Cerebellar nuclear complex (tissue), 1 donor: Measurements from ENCODE around the gene ARMC2.
"Not testable (repeated sequence)": the region's sequence is repeated elsewhere in the genome, so short reads cannot be mapped to it uniquely, and the experiment has no call there.

Source experiments
- DNase-seq, 2 experiments: peaks; one replicate each; lab custom pipeline; 2025; lab: John Stamatoyannopoulos, UW

The ARMC2 gene

DNA sequence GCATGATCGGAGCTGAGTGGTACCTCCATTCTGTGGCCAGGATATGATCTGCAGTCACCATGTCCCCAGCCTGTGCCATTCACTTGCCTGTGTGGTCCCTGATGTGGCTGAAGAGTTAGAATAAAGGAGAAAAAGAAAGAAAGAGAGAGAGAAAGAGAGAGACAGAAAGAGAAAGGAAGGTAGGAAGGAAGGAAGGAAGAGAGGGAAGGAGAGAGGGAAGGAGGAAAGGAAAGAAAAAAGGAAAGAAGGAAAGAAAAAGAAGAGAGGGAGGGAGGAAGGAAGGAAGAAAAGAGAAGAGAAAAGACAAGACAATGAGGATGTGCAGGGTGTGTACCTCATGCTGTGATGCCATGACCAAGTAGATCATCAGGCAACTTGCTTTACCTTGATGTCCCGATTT, 22.1 kb downstream of the ARMC2 start:
- DNase-seq, result no peak

DNA sequence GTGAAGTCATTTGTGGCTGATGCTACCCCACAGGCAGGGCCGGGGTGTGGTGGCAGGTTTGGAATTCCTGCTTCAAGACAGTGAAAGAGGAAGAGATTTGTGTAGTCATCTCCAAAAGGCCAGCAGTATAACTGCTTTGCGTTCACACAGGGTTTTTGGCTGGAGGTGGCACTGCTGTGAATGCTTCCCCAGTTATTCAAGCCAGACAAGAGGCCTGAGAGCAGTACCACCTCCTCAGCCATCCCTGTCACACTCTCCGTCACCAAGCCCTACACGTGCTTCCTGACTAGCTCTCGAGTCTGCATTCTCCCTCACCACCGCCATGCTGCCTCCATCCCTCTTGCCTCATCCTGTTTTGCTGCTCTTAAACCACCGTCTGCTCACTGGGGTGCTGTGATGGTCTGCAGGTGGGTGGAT, 23.9 kb downstream of the ARMC2 start:
- DNase-seq, result no peak

- no peak for DNase-seq
Observed at GRCh38 chr6:108872575-108872974, 24.4 kb downstream of the ARMC2 start.

GRCh38 chr6:108873251-108873650, 25.0 kb downstream of the ARMC2 start:
- DNase-seq, result no peak

DNA sequence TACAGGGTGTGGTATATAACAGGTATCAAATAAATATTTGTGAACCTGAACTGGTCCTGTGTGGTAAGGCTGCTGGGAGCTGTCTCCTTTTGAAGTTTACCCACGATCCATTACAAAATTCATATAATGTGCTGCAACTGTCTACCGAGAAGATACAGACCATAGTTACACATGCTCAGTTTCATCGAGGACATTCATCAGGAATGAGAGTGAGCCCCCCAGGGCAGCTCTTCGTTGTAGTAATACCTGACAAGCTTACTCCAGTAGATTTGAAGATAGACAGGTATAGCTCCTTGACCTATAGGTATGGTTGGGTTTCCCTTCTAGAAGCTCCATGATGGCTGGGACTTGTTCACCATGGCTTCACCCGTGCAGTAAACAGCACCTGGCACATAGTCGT, 25.7 kb downstream of the ARMC2 start:
- no peak for DNase-seq

DNA sequence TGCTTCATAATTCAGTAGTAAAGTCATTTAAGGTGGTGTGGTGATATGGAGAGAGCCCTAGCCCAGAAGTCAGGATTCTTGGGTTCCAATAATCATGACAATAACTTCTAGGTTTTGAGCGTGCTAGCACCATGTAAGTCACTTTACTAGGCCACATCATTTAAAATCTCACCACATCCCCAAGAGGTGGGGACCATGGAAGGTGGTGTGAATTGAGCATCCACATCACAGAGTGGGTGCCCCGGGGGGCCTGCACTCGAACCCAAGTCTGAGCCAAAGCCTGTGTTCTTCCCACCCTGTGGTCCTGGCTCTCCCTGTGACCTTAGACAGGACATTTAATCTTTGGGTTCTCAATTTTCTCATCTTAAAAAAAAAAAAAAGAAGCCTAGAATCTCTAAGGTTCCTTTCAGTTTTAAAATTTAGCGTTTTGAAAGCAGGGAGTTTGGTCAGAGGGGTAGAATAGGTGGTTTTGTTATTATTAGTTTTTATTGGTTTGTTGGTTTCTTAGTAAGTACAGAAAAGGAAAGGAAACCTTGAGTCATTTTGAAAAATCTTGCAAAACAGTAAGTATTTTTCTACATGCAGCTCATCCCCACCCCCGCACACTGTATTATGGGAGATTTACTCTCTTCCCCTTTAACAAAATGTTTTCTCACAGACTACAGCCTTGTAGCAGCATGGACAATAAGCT, 26.4 kb downstream of the ARMC2 start:
- no peak for DNase-seq

GRCh38 chr6:108875161-108875555, 26.9 kb downstream of the ARMC2 start:
- no peak for DNase-seq

DNA sequence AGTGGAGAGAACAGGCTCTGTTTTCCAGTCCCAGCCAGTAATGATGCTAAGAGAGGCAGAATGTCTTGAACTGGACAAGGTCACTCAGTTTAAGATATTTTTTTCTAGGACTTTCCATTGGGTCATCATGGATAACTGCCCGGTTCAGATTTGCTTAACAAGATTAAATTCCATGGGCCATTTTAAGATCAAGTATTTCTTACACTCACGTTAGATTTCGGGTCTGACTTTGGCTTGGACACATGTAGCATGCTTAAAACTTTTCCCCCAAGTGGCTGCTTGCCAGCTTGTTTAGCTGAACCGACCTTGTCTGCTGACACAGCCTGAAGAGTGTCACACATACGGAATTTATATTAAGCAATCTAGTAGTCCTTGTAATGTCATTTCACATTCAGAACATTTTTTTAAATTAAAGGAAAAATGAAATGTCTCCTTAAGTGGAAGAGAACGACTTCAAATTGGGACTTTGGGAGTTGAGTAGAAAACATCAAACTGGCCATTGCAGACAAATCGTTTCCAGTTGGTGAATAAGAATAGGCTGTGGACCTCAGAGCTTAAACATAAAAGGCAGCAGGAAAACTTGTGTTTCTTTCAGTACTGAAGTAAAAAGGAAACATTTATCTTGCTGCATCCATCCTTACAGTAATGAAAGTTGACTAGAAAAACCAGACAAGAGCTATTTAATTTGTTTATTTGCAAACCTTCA, 29.0 kb downstream of the ARMC2 start:
- DNase-seq, result no peak

- DNase-seq, result no peak
Observed at GRCh38 chr6:108878942-108879341, 30.7 kb downstream of the ARMC2 start.

DNA sequence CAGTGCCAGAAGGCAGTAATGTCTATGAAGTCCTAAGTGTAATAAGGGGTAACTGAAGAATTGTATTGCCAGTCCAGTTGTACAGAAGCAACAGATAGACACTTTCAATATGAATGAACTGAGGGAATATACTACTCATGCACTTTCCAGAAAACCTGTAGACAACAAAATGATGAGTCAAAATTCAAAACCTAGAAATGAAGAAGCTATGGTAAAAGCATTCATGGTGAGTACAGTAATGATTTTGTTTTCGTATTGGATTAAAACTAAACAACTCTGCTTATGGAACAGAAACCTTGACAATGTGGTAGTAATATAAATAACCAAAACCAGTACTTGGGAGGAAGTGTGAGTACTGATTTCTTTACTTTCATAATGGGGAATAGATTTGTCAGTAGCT, 35.0 kb downstream of the ARMC2 start:
- DNase-seq, result no peak

DNA sequence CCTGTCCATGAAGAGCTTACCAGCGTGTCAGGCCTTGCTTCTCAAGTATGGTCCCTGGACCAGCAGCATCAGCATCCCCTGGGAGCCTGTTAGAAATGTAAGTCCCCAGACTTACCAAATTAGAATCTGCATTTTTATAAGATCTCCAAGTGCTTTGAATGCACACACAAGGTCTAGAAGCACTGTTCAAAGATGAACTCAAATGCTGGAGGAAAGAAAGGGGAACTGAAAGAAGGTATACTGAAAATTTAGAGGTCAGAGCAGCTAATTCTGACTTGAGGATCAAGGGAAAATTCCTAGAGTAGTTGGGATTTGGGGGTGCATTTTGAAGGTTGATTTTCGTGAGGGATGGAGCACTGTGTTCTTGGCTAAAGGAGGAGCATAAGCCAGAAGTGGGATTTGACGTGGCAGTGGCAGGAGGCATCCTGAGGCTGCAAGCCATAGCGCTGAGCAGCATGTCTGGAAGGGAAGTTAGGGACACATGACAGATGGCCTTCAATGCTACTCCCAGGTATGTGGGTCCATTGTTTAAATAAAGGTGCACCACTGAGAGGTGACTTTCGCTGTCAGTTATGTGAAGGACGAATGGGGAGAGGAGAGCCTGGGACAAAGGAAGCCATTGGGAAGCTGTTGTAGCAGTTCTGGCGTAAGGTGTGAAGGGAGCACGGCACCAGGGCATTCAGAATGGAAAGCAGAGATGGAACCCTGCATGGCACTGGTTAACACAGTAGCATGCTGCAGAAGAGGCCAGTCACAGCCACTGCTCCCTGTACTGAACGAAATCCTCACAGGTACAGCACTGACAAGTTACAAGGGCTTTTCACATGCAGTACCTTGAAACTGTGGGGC, 36.2 kb downstream of the ARMC2 start:
- DNase-seq, result no peak

GRCh38 chr6:108888052-108888451, 39.8 kb downstream of the ARMC2 start:
- no peak for DNase-seq

DNA sequence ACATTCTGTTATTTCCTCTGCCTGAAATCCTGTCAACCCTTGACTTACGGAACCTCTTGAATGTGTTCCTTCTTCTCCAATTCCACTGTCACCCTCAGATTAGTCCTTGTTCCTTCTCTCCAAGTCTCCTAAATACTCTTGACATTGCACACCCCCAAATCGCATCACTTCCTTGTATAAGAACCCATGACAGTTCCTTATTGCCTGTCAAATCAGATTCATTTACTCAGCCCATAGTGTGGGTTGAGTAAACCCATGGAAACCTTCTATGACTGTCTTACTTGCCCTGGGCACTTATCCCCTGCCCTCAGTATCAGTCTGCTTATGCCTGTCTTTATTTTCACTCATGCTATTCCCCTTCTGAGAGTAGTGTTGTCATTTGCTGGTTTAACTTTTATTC, 40.5 kb downstream of the ARMC2 start:
- no peak for DNase-seq

- not testable (repeated sequence) for DNase-seq
Observed at GRCh38 chr6:108890898-108891297, 42.7 kb downstream of the ARMC2 start.

GRCh38 chr6:108895571-108895970, 47.3 kb downstream of the ARMC2 start:
- DNase-seq, result no peak

GRCh38 chr6:108896111-108896661, 48.0 kb downstream of the ARMC2 start:
- no peak for DNase-seq

DNA sequence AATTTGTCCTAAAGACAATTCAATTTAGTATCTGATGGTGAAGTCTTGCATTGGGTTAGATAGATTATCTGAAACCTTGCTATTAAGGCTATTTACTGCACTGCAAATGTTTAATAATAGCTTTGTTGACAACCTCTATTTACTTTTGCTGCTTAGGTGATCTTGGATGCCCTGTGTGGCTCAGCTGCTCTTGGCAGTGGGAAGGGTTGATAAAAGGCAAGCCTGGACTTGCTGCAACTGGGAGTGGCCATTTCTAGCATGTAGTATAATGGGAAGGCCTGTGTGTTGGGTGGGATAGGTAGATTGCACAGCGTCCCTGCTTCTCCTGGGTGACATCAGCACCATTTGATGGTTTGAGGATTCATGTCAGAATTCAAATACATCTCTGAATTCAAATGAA, 49.1 kb downstream of the ARMC2 start:
- DNase-seq, result no peak

DNA sequence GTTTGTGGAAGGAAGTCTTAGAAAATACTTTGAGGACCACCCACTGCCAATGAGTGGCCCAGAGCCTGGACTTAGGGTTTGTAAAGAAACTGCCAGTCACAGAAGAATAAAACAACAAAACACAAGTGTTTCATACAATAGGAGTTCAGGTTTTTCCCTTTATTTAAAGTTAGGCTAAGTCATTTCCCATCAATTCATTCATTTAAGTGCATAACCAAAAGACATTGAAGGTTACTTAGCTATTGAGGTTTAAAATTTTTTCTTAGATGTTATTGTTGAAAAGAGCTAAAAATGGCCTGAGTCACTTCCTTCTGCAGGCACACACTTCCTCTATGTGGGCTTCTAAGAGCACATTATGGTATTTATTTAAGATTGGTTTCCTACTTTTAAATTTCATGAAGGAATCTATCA, 54.2 kb downstream of the ARMC2 start:
- DNase-seq, result no peak

DNA sequence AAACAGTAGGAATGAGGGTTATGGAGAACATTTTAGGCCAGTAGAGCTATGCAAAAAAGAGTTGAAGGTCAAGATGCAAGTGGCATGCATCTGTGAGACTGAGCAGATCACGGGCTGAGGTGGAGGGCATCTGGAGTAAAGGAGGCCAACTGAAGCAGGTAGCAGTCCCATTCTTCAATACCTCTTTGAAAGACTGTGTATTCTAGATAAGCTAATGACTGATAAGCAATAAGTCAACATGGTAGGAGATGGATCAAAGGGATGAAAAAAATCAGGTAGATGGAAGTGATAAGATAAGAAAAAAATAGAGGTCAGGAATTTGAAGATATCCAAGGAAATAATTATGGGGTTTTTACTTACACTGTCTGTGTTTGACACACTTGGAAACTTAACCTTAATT, 55.6 kb downstream of the ARMC2 start:
- no peak for DNase-seq

GRCh38 chr6:108904741-108905140, 56.5 kb downstream of the ARMC2 start:
- DNase-seq, result no peak

DNA sequence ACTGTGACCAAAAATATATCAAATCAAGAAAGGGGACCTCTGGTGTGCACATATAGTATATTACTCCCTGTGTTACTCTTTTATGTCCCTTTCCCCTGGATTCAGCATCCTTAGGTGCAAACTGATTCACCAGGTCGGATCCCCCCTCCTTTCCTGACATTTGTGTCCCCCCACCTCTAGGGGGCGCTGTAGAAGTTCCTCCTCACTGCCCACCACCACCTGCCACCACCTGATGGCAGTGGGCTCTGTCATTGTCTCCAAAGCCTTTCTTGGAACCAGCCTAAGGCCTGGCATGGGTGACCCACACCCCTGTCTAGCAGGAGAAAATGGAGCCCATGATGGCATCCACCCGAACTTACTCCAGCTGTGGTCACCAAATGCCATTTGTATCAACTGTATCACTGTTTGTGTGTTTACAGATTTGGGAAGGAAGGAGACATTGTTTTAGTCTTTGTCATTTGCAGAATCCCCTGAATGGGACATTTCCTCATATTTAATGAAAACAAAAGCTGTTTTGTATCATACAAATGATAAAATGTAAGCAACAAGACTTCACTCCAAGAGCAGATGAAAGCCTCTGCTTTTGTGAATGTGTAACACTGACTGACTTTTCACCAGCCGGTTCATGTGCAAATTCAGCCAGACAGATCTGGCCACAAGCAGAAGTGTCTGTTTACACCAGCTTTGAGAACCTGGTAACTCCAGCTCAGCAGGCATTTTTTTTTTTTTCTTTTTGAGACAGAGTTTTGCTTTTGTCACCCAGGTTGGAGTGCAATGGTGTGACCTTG, 66.2 kb downstream of the ARMC2 start:
- DNase-seq, result no peak

DNA sequence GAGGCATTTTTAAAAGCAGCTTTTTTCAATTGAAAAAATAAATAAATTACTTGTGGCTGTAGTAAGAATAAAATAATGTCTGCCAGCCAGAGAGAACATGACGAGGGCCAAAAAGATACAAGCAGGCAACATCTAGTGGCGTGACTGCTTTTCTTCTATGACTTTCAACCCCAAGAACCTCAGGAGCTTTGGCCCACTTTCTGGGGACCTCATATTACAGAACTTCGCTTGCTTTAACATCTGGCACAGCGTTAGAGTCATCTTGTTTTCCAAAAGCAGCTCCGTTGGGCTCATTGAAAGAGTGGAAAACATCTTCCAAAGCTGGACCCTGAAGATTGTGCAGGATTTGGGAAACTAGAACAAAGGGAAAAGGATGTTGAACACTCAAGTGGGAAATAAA, 67.0 kb downstream of the ARMC2 start:
- no peak for DNase-seq
